HG03378 (cell line): Measurements from ENCODE around the gene CDHR5.

Experiments used
- ATAC-seq: cut with Tn5 transposase; IDR thresholded peaks from one replicate; pipeline ENCODE4 v1.9.1; 2021; ENCODE audit warnings: mild to moderate bottlenecking, moderate library complexity; ENCODE audit not compliant: unreplicated experiment

CDHR5 gene

GRCh38 chr11:643849-644738, 19.3 kb upstream of the CDHR5 start:
- ATAC-seq = no peak

GRCh38 chr11:643366-643765, 18.6 kb upstream of the CDHR5 start:
- no peak for ATAC-seq

DNA sequence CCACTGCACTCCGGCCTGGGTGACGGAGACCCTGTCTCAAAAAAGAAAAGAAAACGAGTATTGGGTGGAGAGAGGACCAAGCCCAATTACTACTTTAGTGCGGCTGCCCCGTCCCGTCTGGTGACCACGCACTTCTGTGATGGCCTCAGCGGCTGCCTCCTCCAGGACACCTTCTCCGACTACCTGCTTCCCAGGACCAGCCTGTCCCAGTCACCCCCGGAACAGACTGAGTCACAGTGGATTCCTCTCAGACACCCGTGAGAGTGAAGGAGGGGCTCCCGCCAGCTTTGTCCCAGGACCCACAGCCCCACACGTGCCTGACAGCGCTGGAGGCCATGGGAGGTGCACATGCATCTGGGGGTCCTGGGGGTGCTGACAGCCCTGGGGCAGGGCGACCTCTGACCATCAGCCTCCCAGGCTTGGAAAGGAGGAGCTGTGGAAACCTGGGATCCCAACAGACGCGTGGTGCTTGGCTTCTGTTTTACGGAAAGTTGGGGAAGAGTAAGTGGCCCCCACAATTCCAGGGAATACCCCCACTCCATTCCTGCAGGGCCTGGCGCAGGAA, 17.1 kb upstream of the CDHR5 start:
- no peak for ATAC-seq

GRCh38 chr11:640021-640706, 15.4 kb upstream of the CDHR5 start:
- ATAC-seq = no peak

DNA sequence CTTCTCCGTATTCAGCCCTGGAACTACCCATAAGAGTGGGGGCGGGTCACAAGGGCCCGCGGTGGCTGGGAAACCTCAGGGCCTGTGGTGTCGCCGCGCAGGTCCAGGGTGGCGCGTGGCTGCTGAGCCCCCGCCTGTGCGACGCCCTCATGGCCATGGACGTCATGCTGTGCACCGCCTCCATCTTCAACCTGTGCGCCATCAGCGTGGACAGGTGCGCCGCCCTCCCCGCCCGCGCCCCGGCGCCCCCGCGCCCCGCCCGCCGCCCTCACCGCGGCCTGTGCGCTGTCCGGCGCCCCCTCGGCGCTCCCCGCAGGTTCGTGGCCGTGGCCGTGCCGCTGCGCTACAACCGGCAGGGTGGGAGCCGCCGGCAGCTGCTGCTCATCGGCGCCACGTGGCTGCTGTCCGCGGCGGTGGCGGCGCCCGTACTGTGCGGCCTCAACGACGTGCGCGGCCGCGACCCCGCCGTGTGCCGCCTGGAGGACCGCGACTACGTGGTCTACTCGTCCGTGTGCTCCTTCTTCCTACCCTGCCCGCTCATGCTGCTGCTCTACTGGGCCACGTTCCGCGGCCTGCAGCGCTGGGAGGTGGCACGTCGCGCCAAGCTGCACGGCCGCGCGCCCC, 14.7 kb upstream of the CDHR5 start:
- ATAC-seq = no peak

DNA sequence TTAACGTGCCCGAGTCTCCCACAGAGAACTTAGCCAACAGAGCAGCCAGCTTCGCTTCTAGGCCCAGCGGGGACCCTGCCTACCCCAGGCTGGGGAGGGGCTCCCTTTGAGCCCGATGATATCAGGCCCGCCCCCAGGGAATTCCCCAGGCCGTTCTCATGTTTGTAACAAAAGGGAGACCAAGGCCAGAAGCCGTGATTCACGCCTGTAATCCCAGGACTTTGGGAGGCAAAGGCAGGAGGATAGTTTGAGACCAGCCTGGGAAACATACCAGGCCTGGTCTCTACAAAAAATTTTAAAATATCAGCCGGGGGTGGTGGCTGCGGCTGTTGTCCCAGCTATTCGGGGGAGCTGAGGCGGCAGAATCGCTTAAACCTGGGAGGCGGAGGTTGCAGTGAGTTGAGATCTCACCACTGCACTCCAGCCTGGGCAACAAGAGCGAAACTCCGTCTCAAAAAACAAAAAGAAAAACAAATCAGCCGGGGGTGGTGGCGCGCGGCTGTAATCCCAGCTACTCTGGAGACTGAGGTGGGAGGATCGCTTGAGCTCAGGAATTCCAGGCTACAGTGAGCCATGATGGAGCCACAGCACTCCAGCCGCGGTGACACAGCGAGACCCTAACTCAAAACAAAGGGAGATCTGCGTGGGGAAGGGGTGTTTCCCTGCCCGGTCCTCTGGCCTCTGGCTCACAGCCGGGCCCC, 14.0 kb upstream of the CDHR5 start:
- no peak for ATAC-seq

DNA sequence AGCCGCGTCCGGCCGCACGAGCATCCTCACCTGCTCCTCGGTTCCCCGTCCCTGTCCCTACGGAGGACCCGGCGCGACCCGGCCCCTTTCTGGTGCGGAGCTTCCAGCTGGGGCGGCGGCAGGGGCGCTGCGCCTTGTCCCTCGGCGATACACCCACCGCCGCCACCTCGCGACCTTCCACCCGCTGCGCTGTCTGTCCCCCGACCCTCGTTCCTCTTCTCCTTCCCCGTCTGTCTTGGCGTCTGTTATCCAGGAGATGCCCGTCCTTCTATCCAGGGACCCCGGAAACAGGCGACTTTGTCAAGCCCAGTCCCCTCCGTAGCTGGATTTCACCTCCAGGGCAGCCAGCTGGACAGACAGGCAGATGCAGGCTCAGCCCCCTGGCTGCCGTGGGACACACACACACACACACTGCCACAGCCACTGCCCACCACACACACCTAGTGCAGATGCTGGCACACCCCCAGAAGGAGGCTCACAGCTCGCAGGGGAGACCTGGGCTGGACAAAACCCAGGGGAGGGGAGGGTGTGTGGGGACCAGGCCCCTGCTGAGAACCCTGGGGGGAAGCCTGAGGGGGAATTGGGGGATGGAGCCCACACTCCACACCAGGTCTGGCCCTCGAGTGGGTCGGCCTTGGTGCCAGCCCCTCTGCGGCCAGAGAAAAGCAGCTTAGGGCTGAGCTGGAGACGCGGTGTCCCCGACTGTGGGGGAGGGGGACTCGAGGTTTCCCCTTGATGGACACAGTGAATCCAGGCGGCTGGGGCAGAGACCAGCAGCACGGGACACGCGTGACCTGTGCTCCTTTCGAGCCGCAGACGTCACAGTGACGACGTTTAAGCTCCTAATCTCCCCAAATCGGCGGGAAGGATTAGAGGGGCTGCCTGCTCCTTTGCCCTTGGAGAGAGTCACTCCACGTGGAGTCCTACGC, 13.1 kb upstream of the CDHR5 start:
- no peak for ATAC-seq

DNA sequence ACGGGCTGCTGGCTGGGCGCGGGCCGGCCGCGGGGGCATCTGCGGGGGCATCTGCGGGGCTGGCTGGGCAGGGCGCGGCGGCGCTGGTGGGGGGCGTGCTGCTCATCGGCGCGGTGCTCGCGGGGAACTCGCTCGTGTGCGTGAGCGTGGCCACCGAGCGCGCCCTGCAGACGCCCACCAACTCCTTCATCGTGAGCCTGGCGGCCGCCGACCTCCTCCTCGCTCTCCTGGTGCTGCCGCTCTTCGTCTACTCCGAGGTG, 12.5 kb upstream of the CDHR5 start:
- no peak for ATAC-seq

- no peak for ATAC-seq
These were observed 12.0 kb upstream of the CDHR5 start, which contains the start of gene DRD4 for GRCh38 chr11:636511-637332. Gene DRD4 (plus strand): TSS chr11:637269. CDS start chr11:637305, 36 bp downstream.

DNA sequence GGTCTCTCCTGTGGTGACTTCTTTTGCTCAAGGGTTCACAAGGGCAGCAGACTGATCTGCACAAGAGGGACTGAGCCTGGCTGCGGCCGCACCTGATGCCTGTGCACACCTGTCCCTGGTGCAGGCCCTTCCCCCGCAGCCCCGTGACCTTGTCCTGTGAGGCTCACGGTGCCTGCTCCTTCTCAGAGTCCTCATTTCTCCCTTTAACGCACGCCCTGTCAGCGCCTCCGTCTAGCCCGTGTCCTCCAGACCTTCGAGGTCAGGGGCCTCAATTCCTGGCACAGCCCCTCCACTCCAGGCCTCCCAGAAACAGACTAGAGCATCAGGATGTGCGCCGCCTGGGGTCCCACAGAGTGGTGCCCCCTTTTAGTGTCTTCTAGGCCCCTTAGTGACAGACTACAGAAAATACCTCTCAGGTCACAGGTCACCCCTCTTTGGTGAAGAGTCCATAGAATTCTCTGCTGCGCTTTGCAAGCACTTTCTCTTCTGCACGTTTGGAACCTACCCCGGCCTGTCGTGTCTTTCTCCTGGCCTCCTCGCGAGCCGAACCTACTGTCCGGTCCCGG, 11.3 kb upstream of the CDHR5 start:
- ATAC-seq = no peak

- ATAC-seq = no peak
These were observed 6.1 kb upstream of the CDHR5 start for GRCh38 chr11:630871-631270.

DNA sequence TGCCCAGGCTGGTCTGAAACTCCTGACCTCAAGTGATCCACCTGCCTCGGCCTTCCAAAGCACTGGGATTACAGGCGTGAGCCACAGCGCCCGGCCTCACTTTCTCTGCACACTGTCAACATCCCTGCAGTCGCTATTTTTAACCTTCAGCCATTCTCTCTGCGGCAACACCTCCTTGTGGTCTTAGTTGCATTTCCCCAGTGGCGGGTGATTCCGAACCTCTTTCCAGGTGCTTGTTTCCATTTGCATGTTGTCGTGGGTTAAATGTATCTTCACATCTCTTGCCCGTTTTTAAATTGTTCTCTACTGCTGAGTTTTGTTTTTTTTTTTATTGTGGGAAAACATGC, 4.5 kb upstream of the CDHR5 start:
- no peak for ATAC-seq

DNA sequence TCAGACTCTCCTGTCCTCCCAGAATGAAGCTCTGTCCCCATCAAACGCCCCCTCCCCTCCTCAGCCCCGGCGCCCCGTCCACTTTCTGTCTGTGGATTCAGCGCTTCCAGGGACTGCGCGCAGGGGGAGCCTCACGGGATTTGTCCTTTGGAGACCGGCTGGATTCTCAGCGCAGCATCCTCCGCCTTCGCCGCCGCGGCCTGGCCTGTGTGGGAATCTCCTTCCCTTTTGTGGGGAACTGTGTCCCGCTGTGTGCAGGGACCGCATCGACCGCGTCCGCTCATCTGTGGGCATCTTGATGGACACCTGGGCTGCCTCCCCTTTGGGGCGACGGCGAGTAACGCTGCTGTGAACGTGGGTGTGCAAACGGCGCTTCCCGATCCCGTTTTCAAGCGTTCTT, 3.3 kb upstream of the CDHR5 start:
- no peak for ATAC-seq

- no peak for ATAC-seq
These were observed 2.5 kb upstream of the CDHR5 start for GRCh38 chr11:627308-627576.

DNA sequence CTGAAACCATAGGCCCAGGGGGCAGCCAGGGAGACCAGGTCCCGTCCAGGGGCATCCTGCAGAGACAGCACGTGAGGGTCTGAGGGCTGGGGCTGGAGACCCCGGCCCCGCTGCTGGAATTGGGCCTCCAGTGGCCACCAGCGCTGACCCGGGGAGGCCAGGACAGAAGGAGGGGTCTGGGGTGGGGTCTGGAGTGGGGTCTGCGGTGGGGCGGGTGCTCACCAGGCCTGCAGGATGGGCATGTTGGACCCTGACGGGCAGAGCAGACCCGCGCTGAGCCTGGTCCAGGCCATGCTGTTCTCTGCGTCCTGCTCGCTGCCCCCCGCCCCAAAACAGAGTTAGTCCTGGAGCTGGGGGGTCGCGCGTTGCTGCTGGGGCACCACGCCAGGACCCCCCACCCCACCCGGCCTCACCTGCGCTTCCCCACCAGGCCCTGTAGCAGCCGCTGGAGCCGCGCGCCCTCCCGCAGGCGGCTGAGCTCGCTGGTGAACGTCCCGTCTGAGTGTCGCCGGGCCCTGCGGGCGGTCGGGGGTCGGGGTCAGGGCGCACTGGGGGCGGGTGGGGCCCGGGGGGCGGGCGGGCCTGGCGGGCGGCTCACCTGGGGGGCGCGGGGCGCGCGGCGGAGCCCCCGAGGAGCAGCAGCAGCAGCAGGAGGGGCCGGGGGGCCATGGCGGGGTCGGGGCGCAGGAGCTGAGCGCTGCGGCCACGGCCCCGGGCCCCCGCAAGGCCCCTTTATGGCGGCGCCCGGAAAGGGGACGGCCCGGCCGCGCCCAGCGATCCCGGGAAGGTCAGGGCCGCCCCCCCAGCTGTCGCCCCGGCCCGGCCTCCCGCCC, 1.9 kb upstream of the CDHR5 start, which contains the start of gene SCT:
Gene SCT, minus strand, starts transcription at position 707 of the 833 bp plus-strand sequence. Its CDS starts 38 bp downstream, at position 669.
- ATAC-seq = no peak

GRCh38 chr11:625636-626268, 997 bp upstream of the CDHR5 start:
- ATAC-seq = no peak

GRCh38 chr11:623999-624704, 603 bp downstream of the CDHR5 start:
- ATAC-seq = no peak
